ENCODE measurements around the gene BICRAL. TPM values are rescaled to one million over a fixed set of nuclear protein-coding genes. Genes with fewer than 3 reads are reported as not detected.

Gene BICRAL
- total RNA-seq, 1 experiment from 2014 or later: 1.9 TPM

- in situ Hi-C loops (cut with HindIII; ENCODE audit: low pct_unique_long_range_greater_than_20kb, low sequenced_read_pairs): no loop called here
- no peak for DNase-seq (ENCODE audit: low read depth)
These were observed 36.6 kb downstream of the BICRAL start for GRCh38 chr6:42818416-42818815.

GRCh38 chr6:42818878-42819277, 37.0 kb downstream of the BICRAL start:
- in situ Hi-C loops (cut with HindIII; ENCODE audit: low pct_unique_long_range_greater_than_20kb, low sequenced_read_pairs): no loop called here
- DNase-seq (ENCODE audit: low read depth): no peak

DNA sequence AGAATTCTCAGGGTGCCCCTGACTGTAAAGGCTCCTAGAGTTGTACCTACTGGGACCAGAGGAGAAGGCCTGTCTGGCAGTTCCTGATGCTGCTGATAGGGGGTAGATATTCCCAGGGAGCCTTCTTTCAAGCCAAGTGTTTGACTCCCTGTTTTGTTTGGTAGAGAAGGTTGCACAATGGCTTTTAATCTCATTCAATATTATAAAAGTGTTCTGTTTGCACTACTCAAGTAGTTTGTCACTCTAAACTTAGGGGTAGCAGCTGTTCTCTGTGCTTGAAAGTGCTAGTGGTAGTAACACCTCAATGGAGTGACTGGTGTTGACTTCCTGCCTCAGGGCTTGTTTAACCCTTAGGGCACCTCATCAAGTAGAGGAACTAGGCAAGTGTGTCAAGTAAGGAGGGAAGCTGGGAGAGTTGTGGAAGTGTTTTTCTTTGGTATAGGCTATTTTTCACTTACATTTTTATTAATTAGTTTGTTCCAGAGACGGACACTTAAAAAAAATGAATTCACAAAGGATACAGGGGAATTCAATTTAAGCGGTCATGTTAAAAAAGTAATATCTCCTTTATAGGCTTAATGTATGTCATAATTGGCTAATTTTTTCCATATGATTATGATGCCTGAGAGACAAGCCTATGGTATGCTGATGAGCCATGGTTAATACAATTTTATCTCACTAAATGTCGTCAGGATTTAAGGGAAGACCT, 38.1 kb downstream of the BICRAL start:
- in situ Hi-C loops (cut with HindIII; ENCODE audit: low pct_unique_long_range_greater_than_20kb, low sequenced_read_pairs): no loop called here
- DNase-seq (ENCODE audit: low read depth): no peak

DNA sequence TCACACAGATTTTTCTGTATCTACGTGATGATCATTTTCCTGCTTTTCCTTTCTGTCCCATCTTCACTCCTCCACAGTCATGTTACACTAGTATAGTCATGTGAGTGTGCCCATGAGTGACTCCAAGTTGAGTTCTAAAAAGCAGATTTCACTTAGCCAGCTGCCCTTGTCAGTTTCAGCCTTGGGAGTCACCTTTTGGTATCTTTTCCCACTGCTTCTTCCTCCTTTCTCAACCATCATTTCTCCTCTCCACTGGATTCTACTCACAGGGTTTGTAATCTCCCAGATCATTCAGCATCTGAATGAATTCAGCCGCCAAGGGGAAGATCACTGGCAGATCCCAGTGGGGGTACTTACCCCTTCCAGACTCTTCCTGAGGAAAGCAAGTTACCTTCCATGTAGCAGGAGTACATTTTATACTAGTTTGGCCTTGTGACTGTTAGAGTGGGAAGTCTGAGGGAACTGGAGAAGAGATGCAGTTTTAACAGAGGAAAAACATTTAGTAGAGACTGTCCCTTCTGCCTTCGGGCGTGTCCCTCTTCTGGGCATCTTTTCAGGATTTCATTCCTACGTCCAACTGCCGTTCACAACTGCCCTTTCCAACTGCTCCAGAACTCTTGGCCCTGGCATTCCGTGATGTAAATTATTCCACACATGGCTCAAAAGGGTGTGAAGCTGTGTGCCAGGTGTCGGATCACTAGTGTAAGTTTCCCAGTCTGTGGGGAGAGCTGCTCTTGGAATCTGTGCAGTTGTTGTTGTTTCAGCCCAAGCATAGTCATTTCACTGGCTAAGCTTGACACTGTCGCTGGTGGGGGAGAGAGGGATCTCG, 38.9 kb downstream of the BICRAL start:
- in situ Hi-C loops (cut with HindIII; ENCODE audit: low pct_unique_long_range_greater_than_20kb, low sequenced_read_pairs): no loop called here

DNA sequence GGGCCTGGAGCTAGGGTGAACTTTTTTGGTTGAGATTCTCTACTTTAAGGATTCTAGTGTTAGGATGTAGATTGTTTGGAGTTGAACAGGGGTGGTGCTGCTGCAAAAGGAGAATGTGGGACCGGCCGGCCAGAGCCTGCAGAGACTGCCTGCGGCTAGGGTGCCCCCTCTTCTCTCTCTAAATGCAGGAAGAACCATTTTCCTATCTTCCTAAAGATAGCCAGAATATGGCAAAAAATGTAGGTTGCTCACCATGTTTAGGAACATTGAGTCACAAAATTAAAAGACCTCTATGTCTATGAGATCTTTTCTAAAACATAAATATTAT, 39.5 kb downstream of the BICRAL start:
- in situ Hi-C loops (cut with HindIII; ENCODE audit: low pct_unique_long_range_greater_than_20kb, low sequenced_read_pairs): no loop called here

More for the DNA sequence above, 38.9 kb downstream of the BICRAL start:
- no peak for DNase-seq (ENCODE audit: low read depth)

GRCh38 chr6:42821846-42822245, 40.0 kb downstream of the BICRAL start:
- in situ Hi-C loops (cut with HindIII; ENCODE audit: low pct_unique_long_range_greater_than_20kb, low sequenced_read_pairs): no loop called here
- DNase-seq (ENCODE audit: low read depth): no peak

More for the DNA sequence above, 39.5 kb downstream of the BICRAL start:
- DNase-seq (ENCODE audit: low read depth): no peak

DNA sequence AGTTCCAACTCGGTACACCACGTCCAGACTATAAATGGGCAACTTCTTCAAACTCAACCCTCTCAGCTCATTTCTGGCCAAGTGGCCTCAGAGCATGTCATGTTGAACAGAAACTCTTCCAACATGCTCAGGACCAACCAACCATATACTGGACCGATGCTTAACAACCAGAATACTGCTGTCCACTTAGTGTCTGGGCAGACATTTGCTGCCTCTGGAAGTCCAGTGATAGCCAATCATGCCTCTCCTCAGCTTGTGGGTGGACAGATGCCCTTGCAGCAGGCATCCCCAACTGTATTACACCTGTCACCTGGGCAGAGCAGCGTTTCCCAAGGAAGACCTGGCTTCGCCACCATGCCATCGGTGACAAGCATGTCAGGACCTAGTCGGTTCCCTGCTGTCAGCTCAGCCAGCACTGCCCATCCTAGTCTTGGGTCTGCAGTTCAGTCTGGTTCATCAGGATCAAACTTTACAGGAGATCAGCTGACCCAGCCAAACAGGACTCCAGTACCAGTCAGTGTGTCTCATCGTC, 47.8 kb downstream of the BICRAL start:
- in situ Hi-C loops (cut with HindIII; ENCODE audit: low pct_unique_long_range_greater_than_20kb, low sequenced_read_pairs): no loop called here

DNA sequence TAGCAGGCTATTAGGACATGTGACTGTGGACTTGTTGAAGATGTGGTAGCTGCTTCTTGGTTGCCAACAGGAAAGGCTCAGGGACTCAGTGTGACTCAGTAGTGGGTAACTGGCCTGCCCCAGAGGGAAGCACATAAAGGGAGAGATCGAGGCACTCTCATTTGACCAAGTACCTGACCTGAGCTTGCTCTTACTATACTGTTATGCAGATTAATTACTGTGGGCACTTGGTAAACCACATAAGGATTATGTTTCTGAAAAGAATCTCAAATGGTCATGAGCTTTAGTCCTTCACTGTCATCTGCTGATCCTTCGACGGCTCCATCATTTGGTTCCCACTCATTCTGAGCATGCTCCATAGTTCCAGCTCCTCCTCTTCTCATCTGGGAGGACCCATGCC, 49.4 kb downstream of the BICRAL start:
- DNase-seq (ENCODE audit: low read depth): no peak
- in situ Hi-C loops (cut with HindIII; ENCODE audit: low pct_unique_long_range_greater_than_20kb, low sequenced_read_pairs): no loop called here

More for the DNA sequence above, 47.8 kb downstream of the BICRAL start:
- no peak for DNase-seq (ENCODE audit: low read depth)

DNA sequence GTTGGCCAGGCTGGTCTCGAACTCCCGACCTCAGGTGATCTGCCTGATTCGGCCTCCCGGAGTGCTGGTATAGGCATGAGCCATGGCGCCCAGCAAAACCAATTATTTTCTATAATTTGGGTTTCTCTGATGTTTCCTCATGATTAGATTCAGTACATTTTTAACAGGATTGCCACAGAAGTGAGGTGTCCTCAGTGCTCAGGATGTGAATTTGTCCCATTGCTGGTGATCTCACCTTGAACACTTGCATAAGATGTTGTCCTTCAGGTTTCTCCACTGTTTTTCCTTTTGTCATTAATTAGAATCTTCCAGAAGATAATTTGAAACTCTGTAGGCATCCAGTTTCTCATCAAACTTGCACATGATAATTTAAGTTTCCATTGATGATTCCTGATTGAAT, 52.2 kb downstream of the BICRAL start:
- in situ Hi-C loops (cut with HindIII; ENCODE audit: low pct_unique_long_range_greater_than_20kb, low sequenced_read_pairs): no loop called here
- no peak for DNase-seq (ENCODE audit: low read depth)

- in situ Hi-C loops (cut with HindIII; ENCODE audit: low pct_unique_long_range_greater_than_20kb, low sequenced_read_pairs): no loop called here
These were observed 60.2 kb downstream of the BICRAL start for GRCh38 chr6:42841844-42842584.

GRCh38 chr6:42845327-42845694, 63.5 kb downstream of the BICRAL start:
- no peak for DNase-seq (ENCODE audit: low read depth)
- in situ Hi-C loops (cut with HindIII; ENCODE audit: low pct_unique_long_range_greater_than_20kb, low sequenced_read_pairs): no loop called here

More at GRCh38 chr6:42841844-42842584, 60.2 kb downstream of the BICRAL start:
- DNase-seq (ENCODE audit: low read depth): no peak

DNA sequence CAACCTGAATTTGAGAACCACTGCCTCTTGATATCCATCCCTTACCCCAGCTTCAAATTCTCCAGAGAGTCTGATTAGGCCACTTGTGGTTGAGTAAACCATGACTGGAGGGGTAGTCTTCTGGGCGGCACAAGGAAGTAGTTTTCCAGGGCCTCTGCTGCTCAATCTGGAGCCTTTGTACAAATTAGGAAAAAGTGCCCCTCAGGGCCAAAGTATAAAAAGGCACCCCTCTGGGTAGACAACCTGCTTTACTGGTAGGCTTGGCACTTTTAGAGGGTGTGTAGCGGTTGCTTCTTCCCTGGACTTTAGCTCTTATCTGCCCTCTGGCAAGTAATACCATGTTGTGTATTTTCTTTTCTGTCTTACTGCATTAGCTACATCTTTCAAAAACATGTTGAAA, 64.7 kb downstream of the BICRAL start:
- no peak for DNase-seq (ENCODE audit: low read depth)
- in situ Hi-C loops (cut with HindIII; ENCODE audit: low pct_unique_long_range_greater_than_20kb, low sequenced_read_pairs): no loop called here

DNA sequence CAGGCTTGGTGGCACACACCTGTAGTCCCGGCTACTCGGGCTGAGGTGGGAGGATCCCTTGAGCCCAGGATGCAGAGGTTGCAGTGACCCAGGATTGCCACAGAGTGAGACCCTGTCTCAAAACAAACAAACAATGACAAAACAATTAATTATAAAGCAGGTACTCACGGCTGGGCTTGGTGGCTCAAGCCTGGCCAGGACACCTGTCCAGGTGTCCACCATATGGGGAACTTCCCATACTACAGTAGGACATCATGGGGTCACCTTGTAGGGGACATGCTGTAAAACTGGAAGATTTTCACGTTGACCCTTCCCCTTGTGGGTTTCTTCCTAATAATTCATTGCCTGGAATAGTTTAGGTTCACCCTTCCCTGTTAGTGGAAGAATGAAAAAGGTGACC, 66.8 kb downstream of the BICRAL start:
- no peak for DNase-seq (ENCODE audit: low read depth)
- in situ Hi-C loops (cut with HindIII; ENCODE audit: low pct_unique_long_range_greater_than_20kb, low sequenced_read_pairs): no loop called here

GRCh38 chr6:42851599-42851998, 69.7 kb downstream of the BICRAL start:
- DNase-seq (ENCODE audit: low read depth): no peak
- in situ Hi-C loops (cut with HindIII; ENCODE audit: low pct_unique_long_range_greater_than_20kb, low sequenced_read_pairs): no loop called here

GRCh38 chr6:42860036-42860435, 78.2 kb downstream of the BICRAL start:
- in situ Hi-C loops (cut with HindIII; ENCODE audit: low pct_unique_long_range_greater_than_20kb, low sequenced_read_pairs): no loop called here
- no peak for DNase-seq (ENCODE audit: low read depth)

GRCh38 chr6:42860481-42860880, 78.6 kb downstream of the BICRAL start:
- in situ Hi-C loops (cut with HindIII; ENCODE audit: low pct_unique_long_range_greater_than_20kb, low sequenced_read_pairs): no loop called here
- DNase-seq (ENCODE audit: low read depth): no peak

DNA sequence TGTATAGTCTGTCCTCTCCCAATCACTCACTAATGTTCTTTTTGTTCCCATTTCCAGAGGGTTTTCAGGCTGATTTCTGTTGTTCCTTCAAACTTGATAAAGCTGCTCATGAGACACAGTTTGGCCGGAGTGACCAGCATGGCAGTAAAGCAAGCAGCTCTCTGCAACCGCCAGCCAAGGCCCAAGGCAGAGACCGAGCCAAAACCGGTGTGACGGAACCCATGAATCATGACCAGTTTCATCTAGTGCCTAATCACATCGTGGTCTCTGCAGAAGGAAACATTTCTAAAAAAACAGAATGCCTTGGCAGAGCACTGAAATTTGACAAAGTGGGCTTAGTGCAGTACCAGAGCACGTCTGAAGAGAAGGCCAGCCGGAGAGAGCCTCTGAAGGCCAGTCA, 82.8 kb downstream of the BICRAL start:
- DNase-seq (ENCODE audit: low read depth): no peak
- in situ Hi-C loops (cut with HindIII; ENCODE audit: low pct_unique_long_range_greater_than_20kb, low sequenced_read_pairs): no loop called here

- no peak for DNase-seq (ENCODE audit: low read depth)
- in situ Hi-C loops (cut with HindIII; ENCODE audit: low pct_unique_long_range_greater_than_20kb, low sequenced_read_pairs): no loop called here
These were observed 88.5 kb downstream of the BICRAL start for GRCh38 chr6:42870145-42870936.
